IMR-90 (cell line): ENCODE data around the gene KIF13A. TPM values are rescaled to one million over a fixed set of nuclear protein-coding genes. Genes with fewer than 3 reads are reported as not detected.

Source experiments
- ATAC-seq: fragments of 200-7000 bp; cut with Tn5 transposase; 2 replicates; pipeline ENCODE4 v1.9.1; 2020; ENCODE audit warnings: low read depth, mild to moderate bottlenecking, moderate library complexity
- BruUV-seq: library from RNA; stranded (reverse); fragments of 400-500 nt; replicated peaks from 2 replicates; lab custom pipeline; 2021; lab: Mats Ljungman, UMichigan
- CTCF ChIA-PET: fragments of 300-600 bp; formaldehyde crosslinking; extraction: SDS; loops from one replicate; lab custom pipeline; 2021; ENCODE audit warnings: antibody characterized with exemption; lab: Yijun Ruan, JAX
- POLR2A ChIA-PET: fragments of 300-600 bp; sonication (Branson Sonifier 250); formaldehyde crosslinking; loops from one replicate; lab custom pipeline; 2022; ENCODE audit warnings: antibody characterized with exemption; ENCODE audit not compliant: unreplicated experiment; lab: Charles Lee
- DNase-seq: peaks from one replicate; pipeline ENCODE4 v3.0.0; 2013
- H2AFZ ChIP-seq: replicated peaks from 2 replicates; pipeline ENCODE3; 2013; ENCODE audit warnings: low read length, mild to moderate bottlenecking; ENCODE audit not compliant: poor library complexity
- H2AK5ac ChIP-seq: 2 replicates; pipeline ENCODE4 v1.6.1; 2013; ENCODE audit warnings: low read depth, low read length, inconsistent platforms
- H2AK9ac ChIP-seq: replicated peaks from 2 replicates; pipeline ENCODE3; 2013; ENCODE audit warnings: mild to moderate bottlenecking, low read depth, low read length, moderate library complexity; ENCODE audit not compliant: poor library complexity
- H2BK120ac ChIP-seq: 2 replicates; pipeline ENCODE4 v1.6.1; 2013; ENCODE audit warnings: low read depth, low read length, inconsistent platforms
- H2BK15ac ChIP-seq: 3 replicates; pipeline ENCODE4 v1.6.1; 2013; ENCODE audit warnings: low read depth, low read length, inconsistent platforms
- H2BK20ac ChIP-seq: 2 replicates; pipeline ENCODE4 v1.6.1; 2013; ENCODE audit warnings: low read depth, mild to moderate bottlenecking, inconsistent platforms, low read length, moderate library complexity
- H2BK5ac ChIP-seq: 2 replicates; pipeline ENCODE4 v1.6.1; 2013; ENCODE audit warnings: mild to moderate bottlenecking, low read depth, low read length, inconsistent platforms; ENCODE audit not compliant: poor library complexity, severe bottlenecking
- H3K14ac ChIP-seq: replicated peaks from 2 replicates; pipeline ENCODE4 v1.6.1; 2013; ENCODE audit warnings: low read depth, low read length, inconsistent platforms
- H3K18ac ChIP-seq: 2 replicates; pipeline ENCODE4 v1.6.1; 2013; ENCODE audit warnings: low read depth, low read length, control low read depth
- H3K23ac ChIP-seq: 2 replicates; pipeline ENCODE4 v1.6.1; 2013; ENCODE audit warnings: low read depth, low read length, inconsistent platforms
- H3K27ac ChIP-seq: 2 replicates; pipeline ENCODE4 v1.5.1; 2013; ENCODE audit warnings: mild to moderate bottlenecking, control low read depth, low read length; ENCODE audit not compliant: insufficient read depth
- H3K27me3 ChIP-seq: 2 replicates; pipeline ENCODE4 v1.6.1; 2013; ENCODE audit warnings: low read length; ENCODE audit not compliant: control insufficient read depth, insufficient read depth
- H3K36me3 ChIP-seq: 2 replicates; pipeline ENCODE4 v1.6.1; 2013; ENCODE audit warnings: low read length, mixed read lengths; ENCODE audit not compliant: control insufficient read depth, insufficient read depth
- H3K4ac ChIP-seq: 2 replicates; pipeline ENCODE4 v1.6.1; 2013; ENCODE audit warnings: low read depth, low read length, inconsistent platforms
- H3K4me1 ChIP-seq: 2 replicates; pipeline ENCODE4 v1.6.1; 2013; ENCODE audit warnings: low read length, mixed read lengths; ENCODE audit not compliant: control insufficient read depth, insufficient read depth
- H3K4me2 ChIP-seq: 2 replicates; pipeline ENCODE4 v1.6.1; 2013; ENCODE audit warnings: low read depth, mild to moderate bottlenecking, control low read depth, low read length, moderate library complexity
- H3K4me3 ChIP-seq: 2 replicates; pipeline ENCODE4 v1.5.1; 2013; ENCODE audit warnings: low read depth, mild to moderate bottlenecking, control low read depth, low read length, moderate library complexity; ENCODE audit not compliant: insufficient read depth
- H3K56ac ChIP-seq: 2 replicates; pipeline ENCODE4 v1.6.1; 2013; ENCODE audit warnings: low read length, inconsistent platforms; ENCODE audit not compliant: insufficient read depth; ENCODE audit errors: extremely low read depth
- H3K79me1 ChIP-seq, 2 experiments: 2 replicates each; pipeline ENCODE4 v1.6.1; 2013; ENCODE audit warnings: low read length in 2 of 2, inconsistent platforms in 1 of 2, low read depth in 1 of 2
- H3K9ac ChIP-seq: 2 replicates; pipeline ENCODE4 v1.6.1; 2013; ENCODE audit warnings: low read depth, low read length, control low read depth
- H3K9me1 ChIP-seq: 2 replicates; pipeline ENCODE4 v1.6.1; 2013; ENCODE audit warnings: low read length, inconsistent platforms; ENCODE audit not compliant: insufficient read depth
- H3K9me3 ChIP-seq: 2 replicates; pipeline ENCODE4 v1.6.1; 2013; ENCODE audit warnings: low read length; ENCODE audit not compliant: control insufficient read depth, insufficient read depth
- H4K20me1 ChIP-seq: 2 replicates; pipeline ENCODE4 v1.6.1; 2013; ENCODE audit warnings: low read length, inconsistent platforms; ENCODE audit not compliant: insufficient read depth
- H4K5ac ChIP-seq: 2 replicates; pipeline ENCODE4 v1.6.1; 2013; ENCODE audit warnings: mild to moderate bottlenecking, low read depth, low read length, control low read depth
- H4K8ac ChIP-seq, 2 experiments: 2 replicates each; pipeline ENCODE4 v1.6.1; 2013; ENCODE audit warnings: low read depth in 2 of 2, low read length in 2 of 2, control low read depth in 1 of 2, inconsistent platforms in 1 of 2
- H4K91ac ChIP-seq: 2 replicates; pipeline ENCODE4 v1.6.1; 2013; ENCODE audit warnings: low read depth, low read length, inconsistent platforms; ENCODE audit not compliant: insufficient read depth
- CEBPB ChIP-seq: IDR thresholded peaks from 2 replicates; pipeline ENCODE4 v1.6.1; 2012; ENCODE audit warnings: low read depth, low read length, improper control_type of control experiment
- FOS ChIP-seq: fragments of 150-350 bp; IDR thresholded peaks from 2 replicates; pipeline ENCODE4 v1.6.1; 2016; ENCODE audit warnings: low read depth, low read length
- RAD21 ChIP-seq: IDR thresholded peaks from 2 replicates; pipeline ENCODE4 v1.6.1; 2012; ENCODE audit warnings: low read length, improper control_type of control experiment
- WGBS, 2 experiments: methylation state at CpG; one replicate each; pipeline versions ENCODE4 v1.1.5 to v1.1.7; 2013; ENCODE audit warnings: missing lambda C conversion rate in 2 of 2; ENCODE audit not compliant: insufficient read length in 1 of 2; ENCODE audit errors: extremely low coverage in 2 of 2; 5-methylcytosine and 5-hydroxymethylcytosine counted together
- dilution Hi-C: fragments of 300-500 bp; cut with HindIII; formaldehyde crosslinking; loops from one replicate; pipeline ENCODE4 v1.14.3; 2018; ENCODE audit warnings: low sequenced_read_pairs; ENCODE audit not compliant: unreplicated experiment
- in situ Hi-C: fragments of 300-500 bp; cut with MboI; formaldehyde crosslinking; loops from 3 replicates; pipeline ENCODE4 v1.14.3; 2019; ENCODE audit warnings: low sequenced_read_pairs, inconsistent platforms, mixed read lengths
- intact Hi-C: fragments of 100-400 bp; cut with micrococcal nuclease; formaldehyde crosslinking; loops from 2 replicates; pipeline ENCODE4 v1.10.0; 2022
- polyA plus RNA-seq, 3 experiments: library from polyadenylated mRNA; depleted of rRNA; stranded (reverse); fragments of >200 nt; gene quantifications; 2 replicates each; pipeline ENCODE4 v1.2.3, GENCODE V29; 2012; ENCODE audit warnings: low replicate concordance in 1 of 3
- total RNA-seq: library from RNA; depleted of rRNA; stranded (reverse); fragments of >200 nt; gene quantifications from 2 replicates; pipeline ENCODE4 v1.2.3, GENCODE V29; 2012

Gene KIF13A
- total and polyA plus RNA-seq, 2 of the 4 experiments (the other 2 are of a cell fraction), result 23.3 to 51.8 TPM

GRCh38 chr6:17959302-17959701 lies 28.1 kb downstream of the KIF13A start:
- Histone ChIP-seq H3K9me3 (no peaks in the 10 kb centered on the region), H3K9ac (no peak overlapping the region), H2BK120ac (no peak overlapping the region), H4K91ac (no peak overlapping the region), H2BK15ac (no peak overlapping the region), H3K9me1 (peaks cover 16% of the 10 kb centered on the region), H3K27me3 (no peaks in the 10 kb centered on the region), H4K20me1 (peaks cover 22% of the 10 kb centered on the region; the same call in 1 of the 2 replicates), H3K36me3 (no peaks in the 10 kb centered on the region), H3K23ac (no peak overlapping the region), H2AK5ac (no peak overlapping the region), H3K4me1 (peaks cover 17% of the 10 kb centered on the region), H2AK9ac (no peak overlapping the region), H3K18ac (no peak overlapping the region), H3K4ac (no peak overlapping the region), H2AFZ (no peak overlapping the region), H3K4me3 (no peak overlapping the region), H3K14ac (no peak overlapping the region), H4K5ac (no peak overlapping the region), H3K27ac (peak overlapping the region; percentile 78; the same call in 1 of the 2 replicates), H4K8ac (no peak overlapping the region), H2BK20ac (no peak overlapping the region), H3K4me2 (peak overlapping the region; percentile 40; the same call in 1 of the 2 replicates), H3K79me1 (peaks cover 44 to 75% of the 10 kb centered on the region in 2 experiments), H3K56ac (no peak overlapping the region), H2BK5ac (peak overlapping the region; percentile 36)
- intact Hi-C loops, result no loop called here
- ATAC-seq, result peak; percentile 50
- ChIA-PET POLR2A (interaction anchor here (0.7 kb wide), 1 partner anchor 111 kb away, joined by 10 read pairs; no protein-coding TSS in a partner anchor), CTCF (no interaction called here)
- no peak for TF ChIP-seq RAD21
- no peak for TF ChIP-seq CEBPB
- no peak for TF ChIP-seq FOS
- dilution Hi-C loops, result no loop called here
- DNase-seq, result peak; percentile 79
- no CpG with 5 or more reads among the region's 1 CpG for WGBS, 2 experiments
- BruUV-seq, result no TSS peak
- in situ Hi-C loops, result no loop called here
